GM12878 (cell line): ENCODE data around the gene WDR19. TPM values are rescaled to one million over a fixed set of nuclear protein-coding genes. Genes with fewer than 3 reads are reported as not detected.

Experiments
- ATAC-seq: fragments of 200-7000 bp; cut with Tn5 transposase; 3 replicates; pipeline ENCODE4 v1.9.1; 2020; ENCODE audit warnings: mild to moderate bottlenecking, moderate library complexity
- BruUV-seq: library from RNA; stranded (reverse); fragments of 400-500 nt; replicated peaks from 2 replicates; lab custom pipeline; 2021; lab: Mats Ljungman, UMichigan
- CTCF ChIA-PET: fragments of 300-600 bp; sonication (Branson Sonifier 250); formaldehyde crosslinking; extraction: SDS; loops from one replicate; lab custom pipeline; 2021; ENCODE audit warnings: inconsistent platforms; lab: Yijun Ruan, JAX
- POLR2A ChIA-PET: fragments of 350-600 bp; formaldehyde crosslinking; extraction: SDS; loops from one replicate; lab custom pipeline; 2021; ENCODE audit warnings: inconsistent platforms; lab: Charles Lee
- RAD21 ChIA-PET: fragments of 300-600 bp; sonication (Branson Sonifier 250); formaldehyde crosslinking; loops from one replicate; lab custom pipeline; 2023; ENCODE audit warnings: antibody characterized with exemption; ENCODE audit not compliant: unreplicated experiment; lab: Charles Lee
- SMC1A ChIA-PET: fragments of 300-600 bp; sonication (Branson Sonifier 250); formaldehyde crosslinking; loops from one replicate; lab custom pipeline; 2023; ENCODE audit not compliant: unreplicated experiment, uncharacterized antibody; lab: Charles Lee
- DNase-seq: peaks from one replicate; pipeline ENCODE4 v3.0.0-alpha.2; 2011; ENCODE audit warnings: low read depth, low spot score
- FAIRE-seq: peaks from 3 replicates; lab custom pipeline; 2011; peaks lifted over from hg19 to GRCh38; lab: Jason Lieb, UNC
- H2AFZ ChIP-seq: 2 replicates; pipeline ENCODE4 v1.6.0; 2011; ENCODE audit warnings: low read depth, low read length, control low read depth; ENCODE audit not compliant: control insufficient read depth
- H3K27ac ChIP-seq: 2 replicates; pipeline ENCODE4 v1.5.1; 2011; ENCODE audit warnings: control low read depth; ENCODE audit not compliant: control insufficient read depth, insufficient read depth
- H3K27me3 ChIP-seq, 2 experiments: replicated peaks in 1 of 2; 2 replicates each; pipeline versions ENCODE4 v1.6.0 to v1.6.1; 2011; ENCODE audit warnings: low read length in 1 of 2; ENCODE audit not compliant: control insufficient read depth in 2 of 2, insufficient read depth in 2 of 2
- H3K36me3 ChIP-seq, 2 experiments: 2 replicates each; pipeline ENCODE4 v1.5.1; 2011; ENCODE audit warnings: low read length in 1 of 2; ENCODE audit not compliant: control insufficient read depth in 2 of 2, insufficient read depth in 2 of 2
- H3K4me1 ChIP-seq: 2 replicates; pipeline ENCODE4 v1.6.1; 2011; ENCODE audit warnings: mild to moderate bottlenecking, low read length, moderate library complexity, mixed read lengths; ENCODE audit not compliant: control insufficient read depth, insufficient read depth
- H3K4me2 ChIP-seq: 2 replicates; pipeline ENCODE4 v1.6.0; 2011; ENCODE audit warnings: control low read depth; ENCODE audit not compliant: control insufficient read depth, insufficient read depth
- H3K4me3 ChIP-seq: fragments of 200-600 bp; sonication (generic); 2 replicates; pipeline ENCODE4 v1.5.1; 2016
- H3K79me2 ChIP-seq: 2 replicates; pipeline ENCODE4 v1.6.0; 2011; ENCODE audit warnings: low read length; ENCODE audit not compliant: control insufficient read depth, insufficient read depth
- H3K9ac ChIP-seq: 2 replicates; pipeline ENCODE4 v1.8.0; 2011; ENCODE audit warnings: low read length, control low read depth, mixed read lengths; ENCODE audit not compliant: control insufficient read depth, insufficient read depth
- H3K9me3 ChIP-seq: replicated peaks from 3 replicates; pipeline ENCODE4 v1.5.1; 2011; ENCODE audit warnings: mild to moderate bottlenecking, low read length; ENCODE audit not compliant: control insufficient read depth, insufficient read depth
- H4K20me1 ChIP-seq: 2 replicates; pipeline ENCODE4 v1.6.0; 2011; ENCODE audit not compliant: control insufficient read depth, insufficient read depth
- CEBPB ChIP-seq, 2 experiments: fragments of 150-350 bp in 1 of 2; IDR thresholded peaks; 2 replicates each; pipeline ENCODE4 v1.6.1; 2012 to 2014; ENCODE audit warnings: low read depth in 2 of 2, low read length in 2 of 2, borderline replicate concordance in 1 of 2, inconsistent platforms in 1 of 2
- CREM ChIP-seq: IDR thresholded peaks from 2 replicates; pipeline ENCODE4 v1.6.1; 2014; ENCODE audit warnings: antibody characterized with exemption, low read depth
- FOXK2 ChIP-seq: fragments of 450-650 bp; IDR thresholded peaks from 2 replicates; pipeline ENCODE4 v1.6.1; 2017; ENCODE audit warnings: mild to moderate bottlenecking, moderate library complexity
- JUND ChIP-seq: IDR thresholded peaks from 2 replicates; pipeline ENCODE4 v1.6.1; 2012; ENCODE audit warnings: low read depth, mild to moderate bottlenecking, low read length, improper control_type of control experiment, moderate library complexity
- LARP7 ChIP-seq: fragments of 450-650 bp; IDR thresholded peaks from 2 replicates; pipeline ENCODE4 v1.6.1; 2017; ENCODE audit warnings: mild to moderate bottlenecking
- MTA2 ChIP-seq: fragments of 450-650 bp; IDR thresholded peaks from 2 replicates; pipeline ENCODE4 v1.6.1; 2016; ENCODE audit warnings: low read depth, mild to moderate bottlenecking, moderate library complexity
- MXI1 ChIP-seq: fragments of 150-350 bp; IDR thresholded peaks from 2 replicates; pipeline ENCODE4 v1.6.1; 2011; ENCODE audit warnings: low read depth, mild to moderate bottlenecking, inconsistent platforms, low read length, improper control_type of control experiment
- YY1 ChIP-seq: IDR thresholded peaks from 2 replicates; pipeline ENCODE4 v1.6.1; 2011; ENCODE audit warnings: low read depth, mild to moderate bottlenecking, low read length
- ZNF207 ChIP-seq: fragments of 450-650 bp; IDR thresholded peaks from 2 replicates; pipeline ENCODE4 v1.6.1; 2014; ENCODE audit warnings: antibody characterized with exemption, mild to moderate bottlenecking, borderline replicate concordance
- ZNF217 ChIP-seq: fragments of 450-650 bp; IDR thresholded peaks from 2 replicates; pipeline ENCODE4 v1.6.1; 2017; ENCODE audit warnings: antibody characterized with exemption, mild to moderate bottlenecking
- WGBS: methylation state at CpG from one replicate; pipeline ENCODE4 v1.1.6; 2016; ENCODE audit warnings: low lambda C conversion rate; ENCODE audit not compliant: insufficient replicate concordance, insufficient coverage; ENCODE audit errors: missing lambda C conversion rate; 5-methylcytosine and 5-hydroxymethylcytosine counted together
- in situ Hi-C: fragments of 300-500 bp; cut with MboI; formaldehyde crosslinking; loops from 9 replicates; pipeline ENCODE4 v1.14.3; 2018; ENCODE audit warnings: mixed read lengths
- intact Hi-C: fragments of 100-400 bp; cut with micrococcal nuclease; formaldehyde crosslinking; loops from one replicate; pipeline ENCODE4 v1.14.2; 2022; ENCODE audit not compliant: unreplicated experiment
- polyA plus RNA-seq, 11 experiments: library from polyadenylated mRNA; depleted of rRNA in 4 of 11; unstranded in 6 of 11; stranded (reverse) in 5 of 11; fragments of >200 nt; fragmentation: Nextera tagmentation in 4 of 11; fragmentation: Illumina TruSeq in 1 of 11; extraction: Ambion mirVana in 4 of 11; extraction: Trizol in 1 of 11; gene quantifications; 1 replicate in 1 of 11; 2 replicates in 10 of 11; pipeline versions ENCODE4 v1.2.1 to v1.2.3, GENCODE V29; 2011 to 2016; ENCODE audit warnings: inconsistent platforms in 2 of 11, missing spikeins in 2 of 11, low read depth in 1 of 11
- total RNA-seq, 4 experiments: library from RNA; depleted of rRNA in 3 of 4; stranded (reverse); fragments of >200 nt in 3 of 4; fragmentation: Illumina TruSeq in 1 of 4; extraction: Trizol in 1 of 4; gene quantifications; 2 replicates each; pipeline versions ENCODE4 v1.2.1 to v1.2.3, GENCODE V29; 2013 to 2021
- TF ChIP-seq, protein P1 (sequence below): IDR thresholded peaks from 2 replicates; pipeline ENCODE4 v1.6.1; 2012; ENCODE audit warnings: mild to moderate bottlenecking, low read depth, low read length
- TF ChIP-seq, protein P2 (sequence below): fragments of 450-650 bp; IDR thresholded peaks from 2 replicates; pipeline ENCODE4 v1.6.1; 2018; ENCODE audit warnings: borderline replicate concordance, mild to moderate bottlenecking; ENCODE audit not compliant: partially characterized antibody

The WDR19 gene
- total and polyA plus RNA-seq, 10 of the 15 experiments (the other 5 are each of a cell fraction or from before 2014, with no cell fraction given): 3.5 to 15.4 (median 7.3) TPM

DNA sequence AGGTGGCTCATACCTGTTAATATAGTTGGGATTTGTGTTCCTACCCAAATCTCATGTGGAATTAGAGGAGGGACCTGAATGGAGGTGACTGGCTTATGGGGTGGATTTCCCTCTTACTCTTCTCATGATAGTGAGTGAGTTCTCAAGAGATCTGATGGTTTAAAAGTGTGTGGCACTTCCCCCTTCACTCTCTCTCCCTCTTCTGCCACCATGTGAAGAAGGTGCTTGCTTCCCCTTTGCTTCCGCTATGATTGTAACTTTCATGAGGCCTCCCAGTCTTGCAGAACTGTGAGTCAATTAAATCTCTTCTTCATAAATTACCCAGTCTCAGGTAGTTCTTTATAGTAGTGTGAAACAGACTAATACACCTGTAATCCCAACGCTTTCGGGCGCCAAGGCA is 28.3 kb upstream of the WDR19 start (continued):
- TF ChIP-seq, protein P1, sequence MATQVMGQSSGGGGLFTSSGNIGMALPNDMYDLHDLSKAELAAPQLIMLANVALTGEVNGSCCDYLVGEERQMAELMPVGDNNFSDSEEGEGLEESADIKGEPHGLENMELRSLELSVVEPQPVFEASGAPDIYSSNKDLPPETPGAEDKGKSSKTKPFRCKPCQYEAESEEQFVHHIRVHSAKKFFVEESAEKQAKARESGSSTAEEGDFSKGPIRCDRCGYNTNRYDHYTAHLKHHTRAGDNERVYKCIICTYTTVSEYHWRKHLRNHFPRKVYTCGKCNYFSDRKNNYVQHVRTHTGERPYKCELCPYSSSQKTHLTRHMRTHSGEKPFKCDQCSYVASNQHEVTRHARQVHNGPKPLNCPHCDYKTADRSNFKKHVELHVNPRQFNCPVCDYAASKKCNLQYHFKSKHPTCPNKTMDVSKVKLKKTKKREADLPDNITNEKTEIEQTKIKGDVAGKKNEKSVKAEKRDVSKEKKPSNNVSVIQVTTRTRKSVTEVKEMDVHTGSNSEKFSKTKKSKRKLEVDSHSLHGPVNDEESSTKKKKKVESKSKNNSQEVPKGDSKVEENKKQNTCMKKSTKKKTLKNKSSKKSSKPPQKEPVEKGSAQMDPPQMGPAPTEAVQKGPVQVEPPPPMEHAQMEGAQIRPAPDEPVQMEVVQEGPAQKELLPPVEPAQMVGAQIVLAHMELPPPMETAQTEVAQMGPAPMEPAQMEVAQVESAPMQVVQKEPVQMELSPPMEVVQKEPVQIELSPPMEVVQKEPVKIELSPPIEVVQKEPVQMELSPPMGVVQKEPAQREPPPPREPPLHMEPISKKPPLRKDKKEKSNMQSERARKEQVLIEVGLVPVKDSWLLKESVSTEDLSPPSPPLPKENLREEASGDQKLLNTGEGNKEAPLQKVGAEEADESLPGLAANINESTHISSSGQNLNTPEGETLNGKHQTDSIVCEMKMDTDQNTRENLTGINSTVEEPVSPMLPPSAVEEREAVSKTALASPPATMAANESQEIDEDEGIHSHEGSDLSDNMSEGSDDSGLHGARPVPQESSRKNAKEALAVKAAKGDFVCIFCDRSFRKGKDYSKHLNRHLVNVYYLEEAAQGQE: no peak
- TF ChIP-seq ZNF207 (no peak), YY1 (no peak), CEBPB (IDR thresholded peaks at IDR 0.05; ENCODE audit: borderline replicate concordance in 1 of 2, low read depth in 2 of 2, low read length in 2 of 2) (no peak)

DNA sequence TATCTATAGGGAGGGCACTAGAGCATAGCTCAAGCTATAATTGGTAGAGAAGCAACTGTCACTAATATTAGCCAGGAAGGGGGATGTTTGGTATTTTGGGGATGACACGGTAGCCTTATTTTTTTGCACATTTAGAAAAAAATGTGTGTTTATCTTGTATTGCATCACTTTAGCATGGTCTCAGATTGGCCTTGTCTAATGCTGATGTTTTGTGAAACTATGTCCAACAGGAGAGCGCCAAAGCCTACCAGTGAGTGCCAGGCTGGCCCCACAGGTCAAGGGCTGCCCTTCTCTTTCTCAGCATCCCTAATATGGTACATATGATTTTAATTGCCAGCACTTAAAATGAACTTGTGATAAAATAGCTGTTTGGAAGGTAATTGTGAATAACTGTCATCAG is 24.8 kb upstream of the WDR19 start:
- Histone ChIP-seq H3K9me3 (no peaks in the 10 kb centered on the region), H3K4me3 (no peak overlapping the region)
- ChIA-PET CTCF (no interaction called here), POLR2A (no interaction called here), SMC1A (no interaction called here)
- BruUV-seq: no TSS peak
- ATAC-seq: no peak
- no peak for FAIRE-seq
- TF ChIP-seq FOXK2: no peak
- no peak for TF ChIP-seq MTA2
- TF ChIP-seq, protein P2, sequence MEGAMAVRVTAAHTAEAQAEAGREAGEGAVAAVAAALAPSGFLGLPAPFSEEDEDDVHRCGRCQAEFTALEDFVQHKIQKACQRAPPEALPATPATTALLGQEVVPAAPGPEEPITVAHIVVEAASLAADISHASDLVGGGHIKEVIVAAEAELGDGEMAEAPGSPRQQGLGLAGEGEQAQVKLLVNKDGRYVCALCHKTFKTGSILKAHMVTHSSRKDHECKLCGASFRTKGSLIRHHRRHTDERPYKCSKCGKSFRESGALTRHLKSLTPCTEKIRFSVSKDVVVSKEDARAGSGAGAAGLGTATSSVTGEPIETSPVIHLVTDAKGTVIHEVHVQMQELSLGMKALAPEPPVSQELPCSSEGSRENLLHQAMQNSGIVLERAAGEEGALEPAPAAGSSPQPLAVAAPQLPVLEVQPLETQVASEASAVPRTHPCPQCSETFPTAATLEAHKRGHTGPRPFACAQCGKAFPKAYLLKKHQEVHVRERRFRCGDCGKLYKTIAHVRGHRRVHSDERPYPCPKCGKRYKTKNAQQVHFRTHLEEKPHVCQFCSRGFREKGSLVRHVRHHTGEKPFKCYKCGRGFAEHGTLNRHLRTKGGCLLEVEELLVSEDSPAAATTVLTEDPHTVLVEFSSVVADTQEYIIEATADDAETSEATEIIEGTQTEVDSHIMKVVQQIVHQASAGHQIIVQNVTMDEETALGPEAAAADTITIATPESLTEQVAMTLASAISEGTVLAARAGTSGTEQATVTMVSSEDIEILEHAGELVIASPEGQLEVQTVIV: no peak
- no peak for TF ChIP-seq MXI1
- no peak for TF ChIP-seq LARP7
- TF ChIP-seq JUND: no peak
- no peak for TF ChIP-seq CREM
- TF ChIP-seq ZNF217: no peak
- TF ChIP-seq, all 136 proteins: peak for 0
- Histone ChIP-seq H3K79me2 (no peaks in the 10 kb centered on the region), H3K9ac (no peak overlapping the region), H3K36me3 (no peaks in the 10 kb centered on the region), H3K27ac (no peak overlapping the region), H3K4me2 (no peak overlapping the region), H2AFZ (no peak overlapping the region), H3K4me1 (no peaks in the 10 kb centered on the region), H3K27me3 (no peaks in the 10 kb centered on the region), H4K20me1 (no peaks in the 10 kb centered on the region)
- in situ Hi-C loops: no loop called here
- no peak for DNase-seq
- RAD21 ChIA-PET: no interaction called here
- WGBS: 48% methylated on average over 2 of the region's 2 CpGs
- intact Hi-C loops: no loop called here
